ENCODE results near the gene TBCK. TPM values are rescaled to one million over a fixed set of nuclear protein-coding genes. Genes with fewer than 3 reads are reported as not detected.
A peak's percentile ranks its signal among the peaks of the same experiment; 100 is the strongest.

TBCK gene
- total RNA-seq, 1 donor from 2014 or later: 81.4 TPM

DNA sequence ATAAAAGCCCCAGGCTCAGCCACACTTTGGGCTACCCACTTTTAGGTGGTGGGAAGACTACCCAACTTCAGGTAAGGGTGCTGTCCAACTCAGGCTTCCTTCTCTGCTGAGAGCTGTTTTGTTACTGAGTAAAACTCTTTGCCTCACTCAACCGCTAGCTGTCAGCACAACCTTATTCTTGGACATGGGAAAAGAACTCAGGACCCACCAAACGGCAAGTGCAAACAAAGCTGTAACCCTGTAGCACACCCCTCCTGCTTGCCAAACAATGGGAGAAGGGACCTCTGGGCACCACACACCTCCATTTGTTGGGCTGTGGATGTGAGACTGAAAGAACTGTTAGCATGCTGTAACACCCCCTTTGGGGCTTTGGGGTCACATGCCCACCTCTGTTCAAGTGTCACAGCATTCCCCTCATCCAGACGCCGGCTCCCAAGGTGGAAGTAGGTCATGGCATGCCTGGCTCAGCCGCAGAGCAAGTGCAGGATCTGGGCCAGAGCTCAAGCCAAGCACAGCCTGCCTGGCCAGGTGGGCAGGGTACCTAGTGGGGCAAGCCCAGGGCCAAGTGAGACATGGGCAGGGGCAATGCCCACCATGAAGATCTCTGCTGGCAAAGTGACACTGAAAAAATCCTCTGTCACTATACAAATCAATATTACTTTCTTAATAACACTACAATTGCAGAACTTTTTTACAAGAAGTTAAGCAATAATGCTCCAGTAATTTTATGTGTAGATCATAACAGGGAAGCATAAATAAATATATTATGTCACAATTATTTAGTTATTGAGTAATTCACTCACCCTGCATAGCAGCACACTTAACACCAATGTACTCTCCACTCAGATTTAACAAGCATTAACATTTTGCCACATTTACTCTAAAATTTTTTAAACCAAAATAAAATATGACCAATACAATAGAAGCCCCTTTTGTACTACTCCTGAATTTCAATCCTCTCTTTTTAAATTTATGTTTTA, 107.2 kb downstream of the TBCK start:
- H3K4me1 Mint-ChIP-seq (ENCODE audit: low read depth, unreplicated experiment): peaks cover 16% of the 10 kb centered on the region
- H3K27me3 Mint-ChIP-seq (ENCODE audit: unreplicated experiment): no peaks in the 10 kb centered on the region

DNA sequence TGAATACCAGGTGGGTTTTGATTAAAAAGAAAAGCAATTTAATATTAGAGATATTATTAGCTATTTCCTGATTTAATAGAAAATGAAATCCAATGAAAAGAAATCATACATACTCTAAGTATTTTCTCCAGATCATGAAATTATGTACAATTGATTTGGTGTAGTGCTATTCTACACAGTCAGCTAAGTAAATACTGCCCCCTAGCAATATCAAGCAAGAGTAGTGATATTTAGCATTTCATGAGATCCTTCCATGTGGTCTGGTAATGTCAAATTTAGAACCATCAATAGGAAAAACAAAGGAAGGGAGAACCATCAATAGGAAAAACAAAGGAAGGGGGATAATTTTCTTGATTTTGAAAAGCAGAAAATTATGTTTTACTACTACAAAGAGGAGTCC, 114.6 kb downstream of the TBCK start:
- DNase-seq: no peak
- Mint-ChIP-seq H3K27ac (ENCODE audit: unreplicated experiment) (no peak overlapping the region), H3K9me3 (ENCODE audit: unreplicated experiment) (peaks cover 3% of the 10 kb centered on the region), H3K27me3 (ENCODE audit: unreplicated experiment) (no peaks in the 10 kb centered on the region), H3K36me3 (ENCODE audit: unreplicated experiment) (no peaks in the 10 kb centered on the region), H3K4me1 (ENCODE audit: low read depth, unreplicated experiment) (peaks cover 3% of the 10 kb centered on the region), H3K4me3 (ENCODE audit: unreplicated experiment) (no peak overlapping the region)
- peak; percentile 35 for TF ChIP-seq CTCF (IDR thresholded peaks at IDR 0.05; ENCODE audit: partially characterized antibody, unreplicated experiment)

More for the DNA sequence above, 107.2 kb downstream of the TBCK start:
- Mint-ChIP-seq H3K9me3 (ENCODE audit: unreplicated experiment) (no peaks in the 10 kb centered on the region), H3K4me3 (ENCODE audit: unreplicated experiment) (no peak overlapping the region), H3K27ac (ENCODE audit: unreplicated experiment) (peak overlapping the region; percentile 79), H3K36me3 (ENCODE audit: unreplicated experiment) (no peaks in the 10 kb centered on the region)
- no peak for TF ChIP-seq CTCF (IDR thresholded peaks at IDR 0.05; ENCODE audit: partially characterized antibody, unreplicated experiment)
- peak; percentile 11 for DNase-seq

GRCh38 chr4:106195435-106195950, 120.5 kb downstream of the TBCK start:
- no peak overlapping the region for H3K4me3 Mint-ChIP-seq (ENCODE audit: unreplicated experiment)
- H3K4me1 Mint-ChIP-seq (ENCODE audit: low read depth, unreplicated experiment): no peaks in the 10 kb centered on the region
- peaks cover 3% of the 10 kb centered on the region for H3K9me3 Mint-ChIP-seq (ENCODE audit: unreplicated experiment)
- no peak for DNase-seq
- H3K27ac Mint-ChIP-seq (ENCODE audit: unreplicated experiment): no peak overlapping the region
- TF ChIP-seq CTCF (IDR thresholded peaks at IDR 0.05; ENCODE audit: partially characterized antibody, unreplicated experiment): no peak
- no peaks in the 10 kb centered on the region for H3K36me3 Mint-ChIP-seq (ENCODE audit: unreplicated experiment)
- H3K27me3 Mint-ChIP-seq (ENCODE audit: unreplicated experiment): no peaks in the 10 kb centered on the region

GRCh38 chr4:106194801-106195200, 121.2 kb downstream of the TBCK start:
- Mint-ChIP-seq H3K4me3 (ENCODE audit: unreplicated experiment) (no peak overlapping the region), H3K27ac (ENCODE audit: unreplicated experiment) (no peak overlapping the region), H3K9me3 (ENCODE audit: unreplicated experiment) (no peaks in the 10 kb centered on the region), H3K27me3 (ENCODE audit: unreplicated experiment) (no peaks in the 10 kb centered on the region), H3K36me3 (ENCODE audit: unreplicated experiment) (no peaks in the 10 kb centered on the region), H3K4me1 (ENCODE audit: low read depth, unreplicated experiment) (no peaks in the 10 kb centered on the region)
- TF ChIP-seq CTCF (IDR thresholded peaks at IDR 0.05; ENCODE audit: partially characterized antibody, unreplicated experiment): no peak
- DNase-seq: no peak

DNA sequence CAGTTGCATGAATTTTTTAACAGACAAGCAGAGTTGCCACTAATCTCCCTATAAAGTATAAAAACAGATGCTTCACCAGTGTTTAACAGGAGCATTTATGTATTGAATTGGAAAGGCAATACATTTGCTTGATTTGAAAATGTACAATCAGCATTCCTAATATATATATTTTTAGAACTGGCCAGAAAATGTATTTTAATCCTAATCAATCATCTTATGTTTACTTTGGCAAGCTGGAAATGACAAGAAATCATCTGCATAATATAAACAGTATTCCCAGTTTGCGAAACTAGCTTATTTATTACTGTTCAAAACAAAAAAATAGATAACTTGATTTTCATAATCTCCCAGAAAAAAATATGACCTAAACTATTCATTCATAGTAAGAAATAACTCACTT, 123.9 kb downstream of the TBCK start:
- TF ChIP-seq CTCF (IDR thresholded peaks at IDR 0.05; ENCODE audit: partially characterized antibody, unreplicated experiment): no peak
- no peaks in the 10 kb centered on the region for H3K27me3 Mint-ChIP-seq (ENCODE audit: unreplicated experiment)
- no peak overlapping the region for H3K27ac Mint-ChIP-seq (ENCODE audit: unreplicated experiment)
- no peaks in the 10 kb centered on the region for H3K9me3 Mint-ChIP-seq (ENCODE audit: unreplicated experiment)
- H3K36me3 Mint-ChIP-seq (ENCODE audit: unreplicated experiment): no peaks in the 10 kb centered on the region
- no peak for DNase-seq
- no peaks in the 10 kb centered on the region for H3K4me1 Mint-ChIP-seq (ENCODE audit: low read depth, unreplicated experiment)
- no peak overlapping the region for H3K4me3 Mint-ChIP-seq (ENCODE audit: unreplicated experiment)

All from glutamatergic neuron (in vitro differentiated cells).